Measurements from ENCODE around the gene GADD45B. TPM values are rescaled to one million over a fixed set of nuclear protein-coding genes. Genes with fewer than 3 reads are reported as not detected.

Gene GADD45B
- total RNA-seq, 1 experiment from 2014 or later, result 16.2 TPM

DNA sequence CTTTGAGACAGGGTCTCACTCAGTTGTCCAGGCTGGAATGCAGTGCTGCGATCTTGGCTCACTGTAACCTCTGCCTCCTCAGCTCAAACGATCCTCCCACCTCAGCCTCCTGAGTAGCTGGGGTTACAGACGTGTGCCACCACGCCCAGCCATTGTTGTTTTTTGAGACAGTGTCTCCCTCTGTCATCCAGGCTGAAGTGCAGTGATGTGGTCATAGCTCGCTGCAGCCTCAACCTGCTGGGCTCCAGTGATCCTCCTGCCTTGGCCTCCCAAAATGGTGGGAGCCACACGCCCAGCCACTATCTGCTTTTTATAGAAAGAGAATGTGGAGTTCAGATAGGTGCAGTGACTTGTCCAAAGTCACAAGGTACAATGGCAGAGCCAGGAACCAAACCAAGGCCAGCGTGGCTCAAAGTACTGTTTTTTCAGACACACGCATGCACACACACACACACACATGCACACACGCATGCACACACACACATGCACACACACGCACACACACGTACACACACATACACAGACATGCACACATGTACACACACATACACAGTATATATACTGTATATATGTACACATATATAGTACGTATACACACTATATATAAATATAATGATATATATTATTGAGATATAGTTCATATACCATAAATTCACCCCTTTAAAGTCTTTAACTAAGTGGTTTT lies 6.6 kb downstream of the GADD45B start:
- H2BK15ac ChIP-seq (ENCODE audit: low read depth, low read length), result no peak overlapping the region
- WGBS (ENCODE audit: extremely low coverage, insufficient read length, low lambda C conversion rate), result no CpG with 5 or more reads among the region's 12 CpGs
- peaks cover 4% of the 10 kb centered on the region; the same call in 1 of the 2 replicates for H3K27me3 ChIP-seq (ENCODE audit: insufficient read depth, low read length)
- H2BK12ac ChIP-seq (ENCODE audit: insufficient read length, low read depth, low read length), result no peak overlapping the region
- H4K8ac ChIP-seq (replicated peaks; ENCODE audit: insufficient read length, low read depth, low read length), result no peak overlapping the region
- H2BK5ac ChIP-seq (ENCODE audit: insufficient read length, low read length), result no peak overlapping the region
- no peak overlapping the region for H3K27ac Mint-ChIP-seq
- H2BK120ac ChIP-seq (ENCODE audit: low read depth, low read length, poor library complexity, severe bottlenecking), result no peak overlapping the region
- no peaks in the 10 kb centered on the region for H3K79me2 ChIP-seq (ENCODE audit: insufficient read depth, low read length)
- TF ChIP-seq, protein P1, sequence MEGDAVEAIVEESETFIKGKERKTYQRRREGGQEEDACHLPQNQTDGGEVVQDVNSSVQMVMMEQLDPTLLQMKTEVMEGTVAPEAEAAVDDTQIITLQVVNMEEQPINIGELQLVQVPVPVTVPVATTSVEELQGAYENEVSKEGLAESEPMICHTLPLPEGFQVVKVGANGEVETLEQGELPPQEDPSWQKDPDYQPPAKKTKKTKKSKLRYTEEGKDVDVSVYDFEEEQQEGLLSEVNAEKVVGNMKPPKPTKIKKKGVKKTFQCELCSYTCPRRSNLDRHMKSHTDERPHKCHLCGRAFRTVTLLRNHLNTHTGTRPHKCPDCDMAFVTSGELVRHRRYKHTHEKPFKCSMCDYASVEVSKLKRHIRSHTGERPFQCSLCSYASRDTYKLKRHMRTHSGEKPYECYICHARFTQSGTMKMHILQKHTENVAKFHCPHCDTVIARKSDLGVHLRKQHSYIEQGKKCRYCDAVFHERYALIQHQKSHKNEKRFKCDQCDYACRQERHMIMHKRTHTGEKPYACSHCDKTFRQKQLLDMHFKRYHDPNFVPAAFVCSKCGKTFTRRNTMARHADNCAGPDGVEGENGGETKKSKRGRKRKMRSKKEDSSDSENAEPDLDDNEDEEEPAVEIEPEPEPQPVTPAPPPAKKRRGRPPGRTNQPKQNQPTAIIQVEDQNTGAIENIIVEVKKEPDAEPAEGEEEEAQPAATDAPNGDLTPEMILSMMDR (conservative IDR thresholded peaks at IDR 0.05), result no peak
- no peak overlapping the region for H2AK5ac ChIP-seq (ENCODE audit: insufficient read length, low read length)
- H3K4me2 ChIP-seq (ENCODE audit: insufficient read depth, insufficient read length, low read length), result no peak overlapping the region
- H3K36me3 Mint-ChIP-seq (ENCODE audit: insufficient read depth in 1 of 3, low read depth in 3 of 3), result peaks cover 0 to 3% (median 0%) of the 10 kb centered on the region in 3 experiments; a peak in 1 of 7 replicates
- H3K9ac ChIP-seq (ENCODE audit: extremely low read depth, insufficient read length, low read length), result no peak overlapping the region
- no peak overlapping the region for H3K23ac ChIP-seq (ENCODE audit: insufficient read length, low read depth, low read length)
- H3K23me2 ChIP-seq (ENCODE audit: insufficient read length, low read depth, low read length, poor library complexity, severe bottlenecking), result peaks cover 15% of the 10 kb centered on the region
- H3T11ph ChIP-seq (ENCODE audit: low read length), result no peak overlapping the region
- H4K20me1 ChIP-seq (ENCODE audit: control insufficient read depth, insufficient read depth, insufficient read length), result no peaks in the 10 kb centered on the region
- no peak overlapping the region for H2BK20ac ChIP-seq (ENCODE audit: low read depth, low read length, poor library complexity, severe bottlenecking)
- H4K5ac ChIP-seq (ENCODE audit: insufficient read length, low read depth, low read length), result no peak overlapping the region
- peaks cover 4% of the 10 kb centered on the region; the same call in 1 of the 2 replicates for H3K4me1 ChIP-seq (ENCODE audit: insufficient read depth, low read length)
- H3K9me3 ChIP-seq (ENCODE audit: control insufficient read depth, low read depth, low read length), result peaks cover 4% of the 10 kb centered on the region
- H3K27me3 Mint-ChIP-seq (ENCODE audit: low read depth), result peaks cover 50% of the 10 kb centered on the region
- peaks cover 5 to 6% of the 10 kb centered on the region in 2 experiments; a peak in 4 of 5 replicates for H3K9me3 Mint-ChIP-seq
- H3K79me1 ChIP-seq (ENCODE audit: insufficient read depth, low read depth, low read length, poor library complexity, severe bottlenecking), result no peaks in the 10 kb centered on the region
- DNase-seq, result no peak
- no peak overlapping the region for H3K56ac ChIP-seq (ENCODE audit: insufficient read length, low read depth, low read length)
- H3K4ac ChIP-seq (ENCODE audit: low read depth, low read length), result no peak overlapping the region
- H3K14ac ChIP-seq (ENCODE audit: insufficient read depth, low read length), result no peak overlapping the region
- H3K27ac ChIP-seq (ENCODE audit: insufficient read length, low read depth, low read length), result no peak overlapping the region
- no peak overlapping the region for H4K91ac ChIP-seq (ENCODE audit: insufficient read length, low read depth, low read length)
- H3K4me3 Mint-ChIP-seq, result no peak overlapping the region
- H3K4me1 Mint-ChIP-seq, result peaks cover 9 to 14% of the 10 kb centered on the region in 2 experiments
- H2AFZ ChIP-seq (ENCODE audit: low read length), result no peak overlapping the region
- no peak overlapping the region for H3K18ac ChIP-seq (ENCODE audit: insufficient read length, low read depth, low read length)

Data from H9 (cell line).